ENCODE results near the gene THADA. TPM values are rescaled to one million over a fixed set of nuclear protein-coding genes. Genes with fewer than 3 reads are reported as not detected.

The THADA gene
- total RNA-seq, 1 donor from 2014 or later: 29.3 TPM

DNA sequence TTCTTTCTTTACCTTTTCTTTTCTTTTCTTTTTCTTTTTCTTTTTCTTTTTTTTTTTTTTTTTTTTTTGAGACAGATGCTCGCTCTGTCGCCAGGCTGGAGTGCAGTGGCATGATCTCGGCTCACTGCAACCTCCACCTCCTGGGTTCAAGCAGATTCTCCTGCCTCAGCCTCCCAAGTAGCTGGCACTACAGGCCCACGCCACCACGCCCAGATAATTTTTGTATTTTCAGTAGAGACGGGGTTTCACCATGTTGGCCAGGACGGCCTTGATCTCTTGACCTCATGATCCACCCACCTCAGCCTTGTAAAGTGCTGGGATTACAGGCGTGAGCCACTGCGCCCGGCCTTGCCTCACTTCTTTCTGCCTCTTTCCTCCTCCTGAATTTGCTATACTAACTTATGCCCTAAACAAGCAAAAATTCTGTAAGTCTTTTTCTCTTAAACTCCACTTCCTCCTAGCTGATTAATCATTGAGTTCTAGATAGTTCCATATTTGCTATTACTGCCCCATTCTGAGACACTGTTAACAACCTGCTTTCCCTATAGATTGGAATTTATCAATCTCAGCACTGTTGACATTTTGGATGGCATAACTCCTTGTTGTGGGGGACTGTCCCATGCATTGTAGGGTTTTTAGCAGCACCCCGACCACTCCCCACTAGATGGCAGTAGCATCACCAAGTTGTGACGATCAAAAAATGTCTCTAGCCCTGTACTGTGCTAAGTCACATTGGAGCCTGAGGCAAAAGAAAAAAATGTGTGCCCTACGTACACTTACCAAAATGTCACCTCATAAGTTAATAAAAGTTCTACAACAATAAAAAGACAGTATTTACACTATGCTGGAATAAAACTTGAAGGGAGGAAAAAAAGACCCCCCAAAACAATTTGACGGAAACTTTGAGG is 16.4 kb upstream of the THADA start:
- H3K9me3 Mint-ChIP-seq: no peaks in the 10 kb centered on the region
- peaks cover 5% of the 10 kb centered on the region for H3K27me3 Mint-ChIP-seq (ENCODE audit: insufficient read depth, low read depth)
- H3K79me2 ChIP-seq (ENCODE audit: low read depth): no peaks in the 10 kb centered on the region
- H3K36me3 ChIP-seq: no peaks in the 10 kb centered on the region
- H3K27me3 ChIP-seq: no peaks in the 10 kb centered on the region
- H3K36me3 Mint-ChIP-seq: no peaks in the 10 kb centered on the region
- H3K4me1 ChIP-seq: no peaks in the 10 kb centered on the region
- H3F3A ChIP-seq (ENCODE audit: low read depth): peaks cover 6% of the 10 kb centered on the region
- DNase-seq (ENCODE audit: low spot score): peak; percentile 78
- H3K4me2 ChIP-seq: no peak overlapping the region
- no peaks in the 10 kb centered on the region for H3K4me1 Mint-ChIP-seq
- no peak overlapping the region for H3K9ac ChIP-seq
- H3K4me3 Mint-ChIP-seq: no peak overlapping the region
- peak overlapping the region; percentile 44 for H2AFZ ChIP-seq (replicated peaks)
- H3K27ac ChIP-seq: no peak overlapping the region
- peak overlapping the region; percentile 2 for H3K27ac Mint-ChIP-seq
- H3K4me3 ChIP-seq: no peak overlapping the region
- H3K9me3 ChIP-seq (ENCODE audit: low read depth): no peaks in the 10 kb centered on the region
- no peaks in the 10 kb centered on the region for H4K20me1 ChIP-seq (ENCODE audit: low read depth)
- TF ChIP-seq, protein P1, sequence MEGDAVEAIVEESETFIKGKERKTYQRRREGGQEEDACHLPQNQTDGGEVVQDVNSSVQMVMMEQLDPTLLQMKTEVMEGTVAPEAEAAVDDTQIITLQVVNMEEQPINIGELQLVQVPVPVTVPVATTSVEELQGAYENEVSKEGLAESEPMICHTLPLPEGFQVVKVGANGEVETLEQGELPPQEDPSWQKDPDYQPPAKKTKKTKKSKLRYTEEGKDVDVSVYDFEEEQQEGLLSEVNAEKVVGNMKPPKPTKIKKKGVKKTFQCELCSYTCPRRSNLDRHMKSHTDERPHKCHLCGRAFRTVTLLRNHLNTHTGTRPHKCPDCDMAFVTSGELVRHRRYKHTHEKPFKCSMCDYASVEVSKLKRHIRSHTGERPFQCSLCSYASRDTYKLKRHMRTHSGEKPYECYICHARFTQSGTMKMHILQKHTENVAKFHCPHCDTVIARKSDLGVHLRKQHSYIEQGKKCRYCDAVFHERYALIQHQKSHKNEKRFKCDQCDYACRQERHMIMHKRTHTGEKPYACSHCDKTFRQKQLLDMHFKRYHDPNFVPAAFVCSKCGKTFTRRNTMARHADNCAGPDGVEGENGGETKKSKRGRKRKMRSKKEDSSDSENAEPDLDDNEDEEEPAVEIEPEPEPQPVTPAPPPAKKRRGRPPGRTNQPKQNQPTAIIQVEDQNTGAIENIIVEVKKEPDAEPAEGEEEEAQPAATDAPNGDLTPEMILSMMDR (IDR thresholded peaks at IDR 0.05): peak; percentile 86
- no peak for TF ChIP-seq EZH2phosphoT487 (IDR thresholded peaks at IDR 0.05)
- TF ChIP-seq EZH2 (IDR thresholded peaks at IDR 0.05): no peak

DNA sequence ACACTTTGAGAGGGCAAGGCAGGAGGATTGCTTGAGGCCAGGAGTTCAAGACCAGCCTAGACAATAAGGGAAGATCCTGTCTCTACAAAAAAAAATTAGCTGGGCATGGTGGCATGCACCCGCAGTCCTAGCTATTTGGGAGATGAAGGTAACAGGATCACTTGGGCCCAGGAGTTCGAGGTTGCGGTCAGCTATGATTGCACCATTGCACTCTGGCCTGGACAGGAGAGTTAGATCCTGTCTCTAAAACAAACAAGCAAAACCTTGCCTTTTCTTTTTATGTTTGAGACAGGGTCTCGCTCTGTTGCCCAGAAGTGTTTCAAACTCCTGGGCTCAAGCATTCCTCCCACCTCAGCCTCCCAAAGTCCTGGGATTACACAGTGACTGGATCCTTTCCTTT is 14.5 kb upstream of the THADA start:
- no peaks in the 10 kb centered on the region for H3K9me3 ChIP-seq (ENCODE audit: low read depth)
- Mint-ChIP-seq H3K9me3 (no peaks in the 10 kb centered on the region), H3K4me3 (no peak overlapping the region), H3K27me3 (ENCODE audit: insufficient read depth, low read depth) (peaks cover 5% of the 10 kb centered on the region), H3K36me3 (no peaks in the 10 kb centered on the region), H3K27ac (no peak overlapping the region), H3K4me1 (no peaks in the 10 kb centered on the region)
- H2AFZ ChIP-seq (replicated peaks): no peak overlapping the region
- no peak for DNase-seq (ENCODE audit: low spot score)
- peaks cover 6% of the 10 kb centered on the region for H3F3A ChIP-seq (ENCODE audit: low read depth)
- H3K27ac ChIP-seq: no peak overlapping the region
- no peak overlapping the region for H3K4me3 ChIP-seq
- TF ChIP-seq, protein P1 (IDR thresholded peaks at IDR 0.05): no peak
- no peak for TF ChIP-seq EZH2phosphoT487 (IDR thresholded peaks at IDR 0.05)
- no peak for TF ChIP-seq EZH2 (IDR thresholded peaks at IDR 0.05)
- no peaks in the 10 kb centered on the region for H4K20me1 ChIP-seq (ENCODE audit: low read depth)
- H3K27me3 ChIP-seq: no peaks in the 10 kb centered on the region
- H3K4me2 ChIP-seq: no peak overlapping the region
- H3K4me1 ChIP-seq: peaks cover 5% of the 10 kb centered on the region
- no peaks in the 10 kb centered on the region for H3K36me3 ChIP-seq
- no peak overlapping the region for H3K9ac ChIP-seq
- no peaks in the 10 kb centered on the region for H3K79me2 ChIP-seq (ENCODE audit: low read depth)

DNA sequence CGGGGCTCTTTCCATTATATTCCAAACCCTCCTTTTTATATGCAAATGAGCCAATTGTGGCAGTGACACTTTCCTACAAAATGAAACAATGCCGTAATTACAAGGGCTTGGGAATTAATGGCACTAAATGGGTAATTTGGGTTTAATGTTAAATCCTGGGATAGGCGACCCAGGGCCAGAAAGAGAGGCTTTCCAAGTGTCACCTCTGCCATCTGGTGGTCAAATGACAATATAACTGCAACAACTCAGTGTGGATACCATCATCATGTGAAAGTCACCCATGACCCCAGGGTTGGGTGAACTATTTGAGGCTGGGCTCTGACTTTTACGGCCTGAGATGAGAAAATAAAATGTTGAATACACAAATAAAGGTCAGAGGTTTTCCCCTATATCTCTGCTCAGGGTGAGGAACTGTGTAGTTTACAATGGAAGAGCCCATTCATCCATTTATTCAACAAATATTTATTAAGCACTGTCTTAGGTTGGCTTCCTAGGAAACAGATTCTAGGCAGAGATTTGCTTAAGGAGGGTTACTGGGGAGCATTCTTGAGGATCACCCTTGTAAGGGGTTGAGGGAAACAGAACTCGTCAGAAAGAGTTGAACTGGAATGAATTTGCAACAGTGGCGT is 13.6 kb upstream of the THADA start:
- Histone ChIP-seq H4K20me1 (ENCODE audit: low read depth) (no peaks in the 10 kb centered on the region), H3K4me2 (peak overlapping the region; percentile 12), H3F3A (ENCODE audit: low read depth) (peaks cover 6% of the 10 kb centered on the region), H3K4me1 (peaks cover 5% of the 10 kb centered on the region), H3K9me3 (ENCODE audit: low read depth) (no peaks in the 10 kb centered on the region), H3K4me3 (no peak overlapping the region), H3K9ac (no peak overlapping the region), H3K27ac (no peak overlapping the region), H2AFZ (replicated peaks) (peak overlapping the region; percentile 84), H3K27me3 (no peaks in the 10 kb centered on the region), H3K79me2 (ENCODE audit: low read depth) (no peaks in the 10 kb centered on the region), H3K36me3 (no peaks in the 10 kb centered on the region)
- TF ChIP-seq, protein P1 (IDR thresholded peaks at IDR 0.05): peak; percentile 77
- no peak for TF ChIP-seq EZH2phosphoT487 (IDR thresholded peaks at IDR 0.05)
- Mint-ChIP-seq H3K27me3 (ENCODE audit: insufficient read depth, low read depth) (peaks cover 5% of the 10 kb centered on the region), H3K4me1 (no peaks in the 10 kb centered on the region), H3K9me3 (no peaks in the 10 kb centered on the region), H3K27ac (peak overlapping the region; percentile 42), H3K4me3 (no peak overlapping the region), H3K36me3 (no peaks in the 10 kb centered on the region)
- DNase-seq (ENCODE audit: low spot score): peak; percentile 78

Measured in neural progenitor cell (in vitro differentiated cells).